Prostate gland (tissue), 2 donors: ENCODE measurements around the gene ACYP2. TPM values are rescaled to one million over a fixed set of nuclear protein-coding genes. Genes with fewer than 3 reads are reported as not detected.

Experiments
- DNase-seq: peaks from one replicate; pipeline ENCODE4 v3.0.0-alpha.2; 2019; ENCODE audit warnings: low spot score
- H3K27ac ChIP-seq, 2 donors: fragments of 200-600 bp; sonication (generic); 2 replicates each; pipeline ENCODE4 v1.5.1; 2017 to 2019
- H3K27me3 ChIP-seq: fragments of 200-600 bp; sonication (generic); replicated peaks from 2 replicates; pipeline ENCODE4 v1.5.1; 2019; ENCODE audit not compliant: insufficient read depth
- H3K36me3 ChIP-seq, 2 donors: fragments of 200-600 bp; sonication (generic); 1 replicate in 1 of 2; 2 replicates in 1 of 2; pipeline versions ENCODE4 v1.5.1 to v1.8.1; 2017 to 2019
- H3K4me1 ChIP-seq: fragments of 200-600 bp; sonication (generic); replicated peaks from 2 replicates; pipeline ENCODE4 v1.5.1; 2019
- H3K4me3 ChIP-seq, 2 donors: fragments of 200-600 bp; sonication (generic); 2 replicates each; pipeline ENCODE4 v1.5.1; 2017 to 2019
- H3K9me3 ChIP-seq: fragments of 200-600 bp; sonication (generic); 2 replicates; pipeline ENCODE4 v1.5.1; 2017
- CTCF ChIP-seq, 4 experiments: fragments of 200-600 bp in 2 of 4; fragments of 450-650 bp in 2 of 4; sonication (generic) in 2 of 4; IDR thresholded peaks; 1 replicate in 3 of 4; 2 replicates in 1 of 4; pipeline ENCODE4 v1.5.1; 2016 to 2019; ENCODE audit warnings: antibody characterized with exemption in 4 of 4, mild to moderate bottlenecking in 2 of 4, moderate library complexity in 2 of 4
- POLR2A ChIP-seq: fragments of 450-650 bp; IDR thresholded peaks from one replicate; pipeline ENCODE4 v1.6.1; 2016; ENCODE audit warnings: antibody characterized with exemption, mild to moderate bottlenecking
- POLR2AphosphoS5 ChIP-seq: sonication (generic); formaldehyde crosslinking; IDR thresholded peaks from one replicate; pipeline ENCODE4 v1.6.1; 2017; ENCODE audit warnings: antibody characterized with exemption
- WGBS: methylation state at CpG from one replicate; pipeline ENCODE4 v1.1.5; 2018; 5-methylcytosine and 5-hydroxymethylcytosine counted together
- intact Hi-C: fragments of 100-400 bp; cut with DNase I; formaldehyde crosslinking; loops from one replicate; pipeline ENCODE4 v1.14.2; 2022
- total RNA-seq, 2 donors: library from RNA; depleted of rRNA; stranded (reverse); fragments of >200 nt; gene quantifications; one replicate each; pipeline ENCODE4 v1.1.0, GENCODE V29; 2016

ACYP2 gene
- total RNA-seq, 2 donors from 2014 or later, result 30.6 to 39.7 TPM

- no peaks in the 10 kb centered on the region for H3K36me3 ChIP-seq
- TF ChIP-seq POLR2A, result no peak
- 72% methylated on average over 1 of the region's 1 CpG for WGBS
- H3K27me3 ChIP-seq, result no peaks in the 10 kb centered on the region
- H3K4me1 ChIP-seq, result no peaks in the 10 kb centered on the region
- H3K9me3 ChIP-seq, result no peaks in the 10 kb centered on the region
- H3K4me3 ChIP-seq, result no peak overlapping the region
- H3K27ac ChIP-seq, result no peak overlapping the region
- intact Hi-C loops, result no loop called here
- no peak for DNase-seq
These were observed 152.2 kb downstream of the ACYP2 start for GRCh38 chr2:54267577-54267976.

- Histone ChIP-seq H3K4me3 (no peak overlapping the region), H3K27me3 (no peaks in the 10 kb centered on the region), H3K27ac (no peak overlapping the region), H3K36me3 (no peaks in the 10 kb centered on the region), H3K9me3 (no peaks in the 10 kb centered on the region), H3K4me1 (no peaks in the 10 kb centered on the region)
- intact Hi-C loops, result no loop called here
- 96% methylated on average over 4 of the region's 4 CpGs for WGBS
- DNase-seq, result no peak
- TF ChIP-seq CTCF (IDR thresholded peaks at IDR 0.05) (no peak), POLR2AphosphoS5 (no peak)
These were observed 155.8 kb downstream of the ACYP2 start for GRCh38 chr2:54271189-54271588.

GRCh38 chr2:54271843-54272627 is 156.6 kb downstream of the ACYP2 start:
- no peaks in the 10 kb centered on the region for H3K36me3 ChIP-seq
- no peak for DNase-seq
- intact Hi-C loops, result no loop called here
- WGBS, result 93% methylated on average over 6 of the region's 6 CpGs
- H3K9me3 ChIP-seq, result no peaks in the 10 kb centered on the region
- H3K27ac ChIP-seq, result no peak overlapping the region
- no peaks in the 10 kb centered on the region for H3K4me1 ChIP-seq
- no peak overlapping the region for H3K4me3 ChIP-seq
- no peaks in the 10 kb centered on the region for H3K27me3 ChIP-seq
- TF ChIP-seq POLR2A, result no peak
- TF ChIP-seq CTCF (IDR thresholded peaks at IDR 0.05), result no peak
- no peak for TF ChIP-seq POLR2AphosphoS5

- H3K27me3 ChIP-seq, result no peaks in the 10 kb centered on the region
- no peak overlapping the region for H3K27ac ChIP-seq
- DNase-seq, result no peak
- TF ChIP-seq POLR2A (no peak), CTCF (IDR thresholded peaks at IDR 0.05) (no peak), POLR2AphosphoS5 (no peak)
- no peak overlapping the region for H3K4me3 ChIP-seq
- H3K4me1 ChIP-seq, result no peaks in the 10 kb centered on the region
- WGBS, result 63% methylated on average over 1 of the region's 1 CpG
- intact Hi-C loops, result no loop called here
- no peaks in the 10 kb centered on the region for H3K36me3 ChIP-seq
- no peaks in the 10 kb centered on the region for H3K9me3 ChIP-seq
These were observed 159.4 kb downstream of the ACYP2 start for GRCh38 chr2:54274781-54275242.

DNA sequence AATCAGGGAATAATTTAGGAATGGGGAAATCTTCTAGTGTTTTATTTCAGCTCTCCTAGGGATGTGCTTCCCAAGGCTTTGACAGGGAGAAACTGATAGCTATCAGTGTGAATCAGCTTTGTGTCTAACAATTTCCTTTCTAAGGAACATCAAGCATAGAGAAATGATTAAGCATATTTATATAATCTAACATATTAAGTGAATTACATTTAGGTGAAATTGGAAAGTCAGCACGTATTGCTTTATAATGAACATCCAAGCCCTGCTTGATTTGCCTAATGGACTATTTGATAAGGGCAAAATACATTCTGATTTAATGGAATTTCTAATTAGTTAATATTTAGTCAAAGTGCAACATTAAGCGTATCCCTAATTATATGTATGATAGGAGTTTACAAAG is 160.1 kb downstream of the ACYP2 start:
- DNase-seq, result no peak
- Histone ChIP-seq H3K36me3 (no peaks in the 10 kb centered on the region), H3K27ac (no peak overlapping the region), H3K27me3 (no peaks in the 10 kb centered on the region), H3K4me3 (no peak overlapping the region), H3K4me1 (no peaks in the 10 kb centered on the region), H3K9me3 (no peaks in the 10 kb centered on the region)
- WGBS, result 94% methylated on average over 2 of the region's 2 CpGs
- intact Hi-C loops, result no loop called here
- TF ChIP-seq POLR2AphosphoS5, result no peak
- no peak for TF ChIP-seq POLR2A
- no peak for TF ChIP-seq CTCF (IDR thresholded peaks at IDR 0.05)
